ENCODE measurements around the gene DGAT2L6. TPM values are rescaled to one million over a fixed set of nuclear protein-coding genes. Genes with fewer than 3 reads are reported as not detected.

The DGAT2L6 gene
- total RNA-seq, 2 experiments from 2014 or later, result not detected

- peaks cover 24% of the 10 kb centered on the region for H3K4me1 ChIP-seq (ENCODE audit: insufficient read depth, low read length, poor library complexity, severe bottlenecking)
- peak within 1 kb of the TSS; percentile 94; the same call in 1 of the 2 replicates for H2AFZ ChIP-seq (ENCODE audit: low read length)
- ChIA-PET POLR2A (interaction anchor here (0.6 to 1.5 kb wide), 11 partner anchors 9 to 1430 kb away, joined by 3 to 6 read pairs (median 3); partner anchors contain the start of genes KIF4A and PDZD11), CTCF (ENCODE audit: unreplicated experiment) (interaction anchor here (1.1 to 1.4 kb wide), 2 partner anchors 158 to 630 kb away, joined by 4 read pairs; partner anchors contain the start of gene NALF2)
- H3K4me3 ChIP-seq (ENCODE audit: low read depth, low read length, poor library complexity, severe bottlenecking), result peak within 1 kb of the TSS; percentile 82
- intact Hi-C loops (cut with micrococcal nuclease; ENCODE audit: unreplicated experiment), result loop anchor here (2.0 to 5.0 kb wide), 3 partner anchors 101 to 629 kb away; partner anchors contain the start of genes EDA and NALF2
- H3K9me2 ChIP-seq (ENCODE audit: insufficient read depth, low read length), result no peaks in the 10 kb centered on the region
- no peaks in the 10 kb centered on the region for H3K9me3 ChIP-seq (ENCODE audit: low read length)
- H3K27ac ChIP-seq (ENCODE audit: low read depth, low read length, poor library complexity, severe bottlenecking), result peak within 1 kb of the TSS; percentile 98
- peak within 1 kb of the TSS; percentile 84 for H3K4me2 ChIP-seq (ENCODE audit: low read length)
- TF ChIP-seq CTCF (conservative IDR thresholded peaks at IDR 0.05; ENCODE audit: low read length) (peak; percentile 77), EZH2phosphoT487 (IDR thresholded peaks at IDR 0.05; ENCODE audit: borderline replicate concordance, low read depth, low read length) (no peak)
- DNase-seq (ENCODE audit: low spot score), result peak; percentile 90
- BruUV-seq (replicated peaks), result no TSS peak
- H3K36me3 ChIP-seq (ENCODE audit: insufficient read depth, low read length), result peaks cover 33% of the 10 kb centered on the region
- H3K79me2 ChIP-seq (ENCODE audit: insufficient read depth, low read depth, low read length), result peaks cover 25% of the 10 kb centered on the region
- no peaks in the 10 kb centered on the region; the same call in 1 of the 2 replicates for H4K20me1 ChIP-seq (ENCODE audit: insufficient read depth, low read length)
Measured at GRCh38 chrX:70133303-70134115, 43.8 kb upstream of the DGAT2L6 start, which contains the start of gene IGBP1. IGBP1 (plus strand) TSS chrX:70133447; CDS start chrX:70133948, 501 bp downstream.

- POLR2A ChIA-PET, result interaction anchor here (0.6 to 1.4 kb wide), 4 partner anchors 18 to 626 kb away, joined by 3 read pairs; no protein-coding TSS in a partner anchor
- H3K4me3 ChIP-seq (ENCODE audit: low read depth, low read length, poor library complexity, severe bottlenecking), result peak overlapping the region; percentile 82
- intact Hi-C loops (cut with micrococcal nuclease; ENCODE audit: unreplicated experiment), result loop anchor here (5.0 kb wide), 1 partner anchor 517 kb away; the partner anchor contains the start of gene EDA
Measured at GRCh38 chrX:70134116-70134477, 43.2 kb upstream of the DGAT2L6 start.

GRCh38 chrX:70138622-70139021 lies 38.7 kb upstream of the DGAT2L6 start:
- no peak overlapping the region for H3K27ac ChIP-seq (ENCODE audit: low read depth, low read length, poor library complexity, severe bottlenecking)
- no TSS peak for BruUV-seq (replicated peaks)
- H2AFZ ChIP-seq (ENCODE audit: low read length), result no peak overlapping the region
- ChIA-PET POLR2A (interaction anchor here (0.7 kb wide), 2 partner anchors 30 to 273 kb away, joined by 3 to 5 read pairs; no protein-coding TSS in a partner anchor), CTCF (ENCODE audit: unreplicated experiment) (no interaction called here)
- no peak overlapping the region for H3K4me2 ChIP-seq (ENCODE audit: low read length)
- H3K9me2 ChIP-seq (ENCODE audit: insufficient read depth, low read length), result no peaks in the 10 kb centered on the region
- peaks cover 25% of the 10 kb centered on the region for H3K79me2 ChIP-seq (ENCODE audit: insufficient read depth, low read depth, low read length)
- peaks cover 59% of the 10 kb centered on the region for H3K36me3 ChIP-seq (ENCODE audit: insufficient read depth, low read length)
- DNase-seq (ENCODE audit: low spot score), result no peak
- H3K4me3 ChIP-seq (ENCODE audit: low read depth, low read length, poor library complexity, severe bottlenecking), result no peak overlapping the region
- no peak for TF ChIP-seq EZH2phosphoT487 (IDR thresholded peaks at IDR 0.05; ENCODE audit: borderline replicate concordance, low read depth, low read length)
- TF ChIP-seq CTCF (conservative IDR thresholded peaks at IDR 0.05; ENCODE audit: low read length), result no peak
- H3K4me1 ChIP-seq (ENCODE audit: insufficient read depth, low read length, poor library complexity, severe bottlenecking), result peaks cover 14% of the 10 kb centered on the region
- no peaks in the 10 kb centered on the region; the same call in 1 of the 2 replicates for H4K20me1 ChIP-seq (ENCODE audit: insufficient read depth, low read length)
- intact Hi-C loops (cut with micrococcal nuclease; ENCODE audit: unreplicated experiment), result no loop called here
- H3K9me3 ChIP-seq (ENCODE audit: low read length), result no peaks in the 10 kb centered on the region

More at GRCh38 chrX:70134116-70134477, 43.2 kb upstream of the DGAT2L6 start:
- peak overlapping the region; percentile 93; the same call in 1 of the 2 replicates for H2AFZ ChIP-seq (ENCODE audit: low read length)
- H3K4me1 ChIP-seq (ENCODE audit: insufficient read depth, low read length, poor library complexity, severe bottlenecking), result peaks cover 24% of the 10 kb centered on the region
- no peaks in the 10 kb centered on the region for H3K9me3 ChIP-seq (ENCODE audit: low read length)
- BruUV-seq (replicated peaks), result TSS peak; percentile 77
- CTCF ChIA-PET (ENCODE audit: unreplicated experiment), result interaction anchor here (1.4 kb wide), 1 partner anchor 631 kb away, joined by 4 read pairs; the partner anchor contains the start of gene NALF2
- no peak for DNase-seq (ENCODE audit: low spot score)
- no peak for TF ChIP-seq EZH2phosphoT487 (IDR thresholded peaks at IDR 0.05; ENCODE audit: borderline replicate concordance, low read depth, low read length)
- H3K9me2 ChIP-seq (ENCODE audit: insufficient read depth, low read length), result no peaks in the 10 kb centered on the region
- peaks cover 36% of the 10 kb centered on the region for H3K36me3 ChIP-seq (ENCODE audit: insufficient read depth, low read length)
- peaks cover 25% of the 10 kb centered on the region for H3K79me2 ChIP-seq (ENCODE audit: insufficient read depth, low read depth, low read length)
- H3K4me2 ChIP-seq (ENCODE audit: low read length), result peak overlapping the region; percentile 84
- peak overlapping the region; percentile 98 for H3K27ac ChIP-seq (ENCODE audit: low read depth, low read length, poor library complexity, severe bottlenecking)
- no peaks in the 10 kb centered on the region; the same call in 1 of the 2 replicates for H4K20me1 ChIP-seq (ENCODE audit: insufficient read depth, low read length)
